Kidney glomerular epithelial cell (primary cell): ENCODE results near the gene RNF113B.

ENCODE experiments used
- DNase-seq: peaks from one replicate; lab custom pipeline; 2025; lab: John Stamatoyannopoulos, UW

RNF113B gene

GRCh38 chr13:98141509-98142379 lies 35.3 kb downstream of the RNF113B start:
- no peak for DNase-seq

DNA sequence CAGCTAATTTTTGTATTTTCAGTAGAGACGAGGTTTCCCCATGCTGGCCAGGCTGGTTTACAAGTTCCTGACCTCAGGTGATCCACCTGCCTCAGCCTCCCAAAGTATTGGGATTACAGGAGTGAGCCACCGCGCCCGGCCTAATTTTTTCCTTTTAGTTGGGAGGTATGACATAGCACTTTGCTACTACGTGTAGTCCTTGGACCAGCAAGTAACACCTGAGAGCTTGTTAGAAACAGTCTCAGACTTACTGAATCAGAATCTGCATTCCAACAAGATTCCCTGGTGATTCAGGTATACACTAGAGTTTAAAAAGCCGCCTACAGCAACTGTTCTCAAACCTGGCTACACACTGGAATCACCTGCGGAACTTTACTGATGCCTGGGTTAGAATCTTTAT lies 36.0 kb downstream of the RNF113B start:
- no peak for DNase-seq

DNA sequence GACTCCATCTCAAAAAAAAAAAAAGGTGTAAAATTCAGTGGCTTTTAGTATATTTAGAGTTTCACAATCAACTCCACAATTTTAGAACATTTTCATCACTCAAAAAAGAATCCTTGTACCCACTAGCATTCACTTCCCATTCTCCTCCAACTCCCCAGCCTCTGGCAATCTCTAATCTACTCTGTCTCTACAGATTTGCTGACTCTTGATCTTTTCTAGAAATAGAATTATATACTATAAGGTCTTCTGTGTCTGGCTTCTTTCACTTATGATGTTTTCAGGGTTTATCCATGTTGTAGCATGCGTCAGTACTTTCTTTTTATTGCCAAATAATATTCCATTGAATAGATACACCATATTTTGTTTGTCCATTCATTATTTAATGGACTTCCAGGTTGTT lies 42.2 kb downstream of the RNF113B start:
- DNase-seq = no peak

GRCh38 chr13:98133946-98134345 lies 43.1 kb downstream of the RNF113B start:
- no peak for DNase-seq

DNA sequence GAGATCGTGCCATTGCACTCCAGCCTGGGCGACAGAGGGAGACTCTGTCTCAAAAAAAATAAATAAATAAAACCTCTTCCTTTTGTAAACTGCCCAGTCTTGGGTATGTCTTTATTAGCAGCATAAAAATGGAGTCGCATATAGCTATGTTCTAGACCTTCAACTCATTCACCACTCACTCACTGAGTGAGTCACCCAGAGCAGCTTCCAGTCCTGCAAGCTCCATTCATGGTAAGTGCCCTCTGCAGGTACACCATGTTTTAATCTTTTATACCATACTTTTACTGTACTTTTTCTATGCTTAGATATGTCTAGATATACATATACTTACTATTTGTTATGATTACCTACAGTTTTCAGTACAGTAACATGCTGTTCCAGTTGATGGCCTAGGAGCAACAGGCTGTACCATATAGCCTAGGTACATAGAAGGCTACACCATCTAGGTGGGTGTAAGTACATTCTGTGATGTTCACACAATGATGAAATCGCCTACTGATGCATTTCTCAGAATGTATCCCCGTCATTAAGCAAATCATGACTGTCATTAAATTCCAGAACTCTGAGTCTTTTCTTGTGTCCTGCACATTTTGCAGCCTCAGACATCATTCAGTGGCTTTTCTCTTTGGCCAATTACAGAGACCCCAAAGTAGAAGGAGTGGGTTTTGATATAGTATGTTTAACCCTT lies 47.9 kb downstream of the RNF113B start:
- DNase-seq = no peak
